Ureter (tissue), 1 donor: ENCODE measurements around the gene ZDHHC16. TPM values are rescaled to one million over a fixed set of nuclear protein-coding genes. Genes with fewer than 3 reads are reported as not detected.
"Not testable (repeated sequence)": the region's sequence is repeated elsewhere in the genome, so short reads cannot be mapped to it uniquely, and the experiment has no call there.

Experiments
- DNase-seq: peaks from one replicate; pipeline ENCODE4 v3.0.0-alpha.2; 2020; ENCODE audit warnings: low spot score
- total RNA-seq: library from RNA; stranded (reverse); gene quantifications from one replicate; pipeline ENCODE4 v1.2.4, GENCODE V29; 2023
- donor health status: DM: yes; HTN: yes; CAD: no.

ZDHHC16 gene
- total RNA-seq, 1 donor from 2014 or later = 34.0 TPM

DNA sequence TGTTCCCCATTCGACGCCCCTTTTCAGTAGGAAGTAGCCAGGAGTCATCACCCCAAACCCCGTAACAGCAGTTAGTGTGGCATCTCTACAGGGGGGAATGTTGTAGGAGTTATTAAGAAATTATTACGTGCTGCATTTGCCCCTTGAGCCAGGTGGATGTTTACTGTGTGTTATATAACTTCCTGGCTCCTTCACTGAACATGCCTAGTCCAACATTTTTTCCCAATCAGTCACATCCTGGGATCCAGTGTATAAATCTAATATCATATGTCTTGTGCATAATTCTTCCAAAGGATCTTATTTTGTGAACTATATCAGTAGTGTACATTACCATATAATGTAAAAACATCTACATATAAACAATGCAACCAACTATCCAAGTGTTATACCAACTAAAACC is 33.4 kb downstream of the ZDHHC16 start:
- not testable (repeated sequence) for DNase-seq

DNA sequence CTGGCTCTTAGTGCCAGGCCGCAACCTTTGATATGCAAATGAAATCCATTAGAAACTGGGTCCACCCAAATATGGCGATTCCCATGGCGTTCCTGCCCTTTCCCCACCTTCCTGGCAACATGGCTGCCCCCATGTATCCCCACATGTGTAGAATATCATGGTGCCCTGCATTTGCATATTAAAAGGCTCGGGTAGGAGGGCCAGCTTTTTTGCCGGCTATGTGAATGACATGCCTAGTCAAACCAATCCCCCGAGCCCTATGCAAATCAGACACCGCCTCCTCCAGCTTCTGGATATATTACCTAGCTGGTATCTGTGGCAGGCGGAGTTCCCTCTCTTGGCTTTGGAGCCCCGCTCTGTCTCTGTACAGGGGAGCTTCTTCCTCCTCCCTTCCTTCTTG is 34.0 kb downstream of the ZDHHC16 start:
- peak; percentile 17 for DNase-seq

- no peak for DNase-seq
Measured at GRCh38 chr10:97481071-97481470, 35.1 kb downstream of the ZDHHC16 start.

GRCh38 chr10:97482381-97482780 is 36.4 kb downstream of the ZDHHC16 start:
- no peak for DNase-seq

DNA sequence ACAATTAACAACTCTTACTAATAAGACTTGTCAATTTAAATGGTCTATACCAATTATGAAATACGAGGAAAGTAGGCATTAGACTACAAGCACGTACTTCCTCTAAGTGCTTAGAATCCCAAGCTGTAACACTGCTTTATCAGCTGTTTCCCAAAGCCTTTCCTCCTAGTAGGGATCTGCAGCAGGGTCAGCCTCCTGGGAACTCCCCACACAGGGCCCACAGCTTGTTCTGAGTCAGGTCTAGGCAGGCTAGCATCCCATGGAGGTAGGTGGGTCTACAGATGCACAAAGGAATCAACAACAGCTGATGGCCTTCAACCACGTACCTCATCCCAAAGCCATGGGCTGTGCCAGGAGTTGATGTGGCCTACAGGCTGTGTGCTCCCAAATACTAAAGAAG is 37.5 kb downstream of the ZDHHC16 start:
- DNase-seq = no peak

DNA sequence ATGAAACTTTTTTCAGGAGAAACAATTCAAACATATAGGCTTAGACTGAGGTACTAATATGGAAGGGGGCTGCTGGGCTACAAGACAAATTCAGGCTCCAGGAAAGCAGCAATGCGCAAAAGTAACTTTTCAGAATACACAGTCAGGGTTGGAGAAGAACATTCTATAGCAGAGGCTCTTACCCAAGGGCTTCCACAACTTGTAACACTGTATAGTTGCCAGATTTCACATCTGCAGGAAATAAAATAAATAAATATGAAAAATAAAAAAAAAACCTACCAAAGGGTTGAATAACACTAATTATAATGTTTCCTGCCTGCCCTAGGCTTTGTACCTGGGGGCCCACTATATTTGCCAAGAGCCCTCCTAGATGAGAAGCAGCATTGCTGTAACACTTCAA is 37.9 kb downstream of the ZDHHC16 start:
- no peak for DNase-seq

GRCh38 chr10:97485647-97486281 is 39.8 kb downstream of the ZDHHC16 start:
- DNase-seq = no peak

DNA sequence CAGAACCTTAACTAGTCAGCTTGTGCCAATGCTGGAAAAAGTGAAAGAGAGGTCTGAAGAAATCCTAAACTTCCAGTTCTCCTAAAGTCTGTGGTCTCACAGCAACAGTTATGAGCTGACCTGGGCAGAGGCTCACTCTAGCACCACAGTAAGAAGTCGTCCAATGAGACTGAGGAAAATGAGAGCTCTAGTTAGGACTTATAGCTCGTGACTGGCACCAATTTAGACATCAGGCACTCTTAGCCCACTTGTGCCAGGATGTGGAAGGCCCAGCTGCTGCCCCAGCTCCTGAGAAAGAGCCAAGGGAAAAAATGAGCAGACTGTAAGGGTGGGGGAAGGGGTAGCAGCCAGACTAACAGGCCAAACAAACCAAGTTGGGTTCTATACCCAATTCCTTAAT is 44.6 kb downstream of the ZDHHC16 start:
- DNase-seq = peak; percentile 17

DNA sequence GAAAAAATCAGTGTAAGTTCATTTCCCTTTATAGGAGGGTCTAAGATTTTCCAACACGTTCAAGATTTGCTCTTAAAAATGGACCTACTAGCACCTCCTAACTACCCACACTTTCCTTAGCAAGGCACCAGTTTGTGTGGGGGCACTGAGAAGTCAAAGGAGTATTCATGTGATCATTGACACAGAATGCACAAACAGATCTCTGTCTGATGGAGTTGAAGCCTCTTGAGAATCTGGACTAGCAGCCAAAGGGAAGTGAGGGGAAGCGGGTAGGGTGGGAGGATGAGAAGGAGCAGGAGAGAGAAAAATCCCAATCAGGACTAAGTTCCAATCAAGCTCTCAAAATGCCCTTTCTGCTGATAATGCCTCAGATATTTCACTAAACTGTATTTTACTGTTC is 48.2 kb downstream of the ZDHHC16 start:
- DNase-seq = no peak

DNA sequence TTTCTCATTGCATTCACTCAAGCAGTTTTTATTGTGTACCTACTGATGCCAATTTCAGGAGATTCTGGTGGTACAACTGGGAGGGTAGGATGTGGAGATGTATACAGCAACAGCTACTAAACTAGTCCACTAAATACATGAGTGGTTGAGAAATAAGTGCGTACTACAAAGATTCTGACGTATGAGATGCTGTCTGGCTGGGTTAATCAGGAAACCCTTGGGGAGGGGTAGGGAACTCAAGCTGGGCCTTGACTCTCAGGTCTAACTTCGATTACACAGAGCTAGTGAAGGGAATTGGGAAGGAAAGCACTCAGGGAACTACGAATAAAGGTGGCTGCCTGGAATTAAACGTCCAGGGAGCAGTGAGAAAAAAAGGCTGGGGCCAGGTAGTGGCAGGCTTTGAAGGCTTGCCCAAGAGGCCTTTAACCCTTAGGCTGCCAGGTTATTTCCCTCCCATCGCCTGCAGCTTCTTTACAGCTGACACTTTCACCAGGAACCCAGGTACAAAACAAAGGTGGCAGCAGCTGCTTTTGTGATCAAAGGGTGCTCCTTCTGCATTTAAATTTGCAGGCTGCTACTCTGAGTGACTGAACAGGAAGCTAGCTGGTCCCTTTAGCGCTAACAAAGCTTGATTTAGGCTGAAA is 49.0 kb downstream of the ZDHHC16 start:
- DNase-seq = no peak

- DNase-seq = peak; percentile 81
Measured at GRCh38 chr10:97497572-97498075, 51.6 kb downstream of the ZDHHC16 start.

DNA sequence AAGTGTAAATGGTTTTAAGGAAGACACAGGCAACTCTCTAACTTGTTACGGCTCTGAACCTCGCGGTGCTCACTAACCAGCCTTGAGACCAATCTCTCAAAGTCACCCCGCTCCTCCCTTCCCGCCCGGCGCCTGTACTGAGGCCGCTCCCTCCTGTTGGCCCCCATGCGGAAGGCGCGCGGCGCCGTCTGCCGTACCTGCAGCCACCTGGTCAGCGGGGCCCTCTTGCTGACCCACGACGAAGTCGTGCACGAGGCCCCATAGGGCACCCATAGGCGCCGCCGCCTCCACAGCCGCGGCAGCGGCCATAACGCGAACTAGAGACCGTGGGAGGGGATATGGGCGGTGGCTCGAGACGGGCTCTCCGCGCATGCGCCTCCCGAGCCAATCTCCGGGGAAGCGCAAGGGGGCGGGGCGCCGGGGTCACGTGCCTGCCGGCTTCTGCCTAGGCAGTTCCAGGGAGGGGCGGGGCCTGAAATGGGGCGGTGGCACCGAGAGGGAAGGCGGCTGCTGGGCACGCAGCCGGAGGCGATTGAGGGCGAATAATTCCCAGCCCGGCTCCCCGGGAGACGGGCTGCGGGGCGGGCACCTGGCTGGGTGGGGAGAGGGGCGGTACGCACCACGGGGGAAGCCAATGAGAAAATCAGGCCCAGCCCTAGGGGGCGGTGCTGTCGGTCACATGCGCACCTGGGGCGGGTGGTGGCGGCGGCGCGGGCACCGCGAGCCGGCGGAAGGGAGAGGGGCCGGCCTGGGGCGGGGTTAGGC is 52.3 kb downstream of the ZDHHC16 start, which contains the start of gene MMS19:
Gene MMS19, minus strand, starts transcription at position 347 of the 765 bp plus-strand sequence. Its CDS starts 38 bp downstream, at position 309.
- peak; percentile 100 for DNase-seq

- no peak for DNase-seq
Measured at GRCh38 chr10:97498841-97499560, 53.0 kb downstream of the ZDHHC16 start, which contains the start of gene UBTD1. TSS of gene UBTD1 (plus strand) at chr10:97498924. CDS start at chr10:97499204, 280 bp downstream.

GRCh38 chr10:97499561-97500296 is 53.8 kb downstream of the ZDHHC16 start:
- DNase-seq = peak; percentile 68

GRCh38 chr10:97500297-97500575 is 54.3 kb downstream of the ZDHHC16 start:
- DNase-seq = no peak

GRCh38 chr10:97502916-97503315 is 56.9 kb downstream of the ZDHHC16 start:
- DNase-seq = no peak

DNA sequence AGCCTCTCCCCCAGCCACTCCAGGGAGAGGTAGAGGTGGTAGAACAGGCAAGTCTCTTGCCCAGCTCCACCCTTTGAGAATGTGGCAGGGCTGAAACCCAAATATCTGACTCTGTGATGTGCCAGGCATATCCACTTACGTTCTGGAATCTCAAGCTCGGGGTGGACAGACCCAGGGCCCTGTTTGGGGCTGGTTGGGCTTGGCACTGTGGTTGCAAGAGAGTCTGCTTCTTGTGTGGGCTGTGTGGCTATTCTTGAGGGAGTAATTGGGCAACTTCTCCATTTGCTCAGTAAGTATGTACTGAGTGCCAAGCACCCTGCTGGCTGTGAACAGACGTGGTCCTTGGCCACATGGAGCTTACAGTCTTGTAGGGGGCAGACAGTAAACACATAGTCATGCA is 57.4 kb downstream of the ZDHHC16 start:
- no peak for DNase-seq

DNA sequence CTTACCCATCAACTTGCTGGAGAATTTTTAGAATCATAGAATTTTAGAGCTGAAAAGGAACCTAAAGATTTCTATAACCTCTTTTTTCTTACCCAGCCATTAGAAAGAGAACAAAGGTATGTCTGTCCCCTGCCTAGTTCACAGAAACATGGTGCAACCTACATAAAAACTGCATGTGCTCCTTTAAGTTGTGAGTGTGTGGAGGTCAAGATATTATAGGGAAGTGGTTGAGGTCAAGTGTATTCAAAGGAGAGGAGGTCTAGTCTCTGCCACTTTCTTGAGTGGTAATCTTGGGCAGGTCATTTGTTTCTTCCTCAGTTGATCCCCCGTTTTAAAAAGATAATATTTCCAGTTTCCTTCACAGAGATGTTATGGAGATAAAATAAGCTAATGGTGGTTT is 59.2 kb downstream of the ZDHHC16 start:
- DNase-seq = no peak

- DNase-seq = no peak
Measured at GRCh38 chr10:97506199-97506991, 60.4 kb downstream of the ZDHHC16 start.
